Measurements from ENCODE around the gene FGF2.

- TF ChIP-seq CTCF (IDR thresholded peaks at IDR 0.05; ENCODE audit: low read depth, low read length, poor library complexity, severe bottlenecking) (no peak), EZH2phosphoT487 (IDR thresholded peaks at IDR 0.05; ENCODE audit: borderline replicate concordance, low read length) (no peak)
Measured at GRCh38 chr4:122824616-122825015, 2.0 kb upstream of the FGF2 start.

All from DOHH2 (cell line).